ENCODE data around the gene KCNK7. TPM values are rescaled to one million over a fixed set of nuclear protein-coding genes. Genes with fewer than 3 reads are reported as not detected.

Gene KCNK7
- total RNA-seq, 1 donor from 2014 or later = not detected

- Histone ChIP-seq H3K4me1 (peaks cover 14 to 27% of the 10 kb centered on the region in 2 donors), H3K27ac (peak overlapping the region; percentile 42 to 69), H3K9me3 (no peaks in the 10 kb centered on the region), H3K27me3 (no peaks in the 10 kb centered on the region), H3K4me3 (no peak overlapping the region), H3K36me3 (peaks cover 74 to 81% of the 10 kb centered on the region in 2 donors)
- no peak for DNase-seq (ENCODE audit: low spot score in 2 of 2)
- no peak for TF ChIP-seq CTCF (IDR thresholded peaks at IDR 0.05)
- intact Hi-C loops (cut with DNase I) = no loop called here
Observed at GRCh38 chr11:65581928-65582327, 13.7 kb downstream of the KCNK7 start.

- TF ChIP-seq CTCF (IDR thresholded peaks at IDR 0.05) = no peak
- H3K27me3 ChIP-seq = no peaks in the 10 kb centered on the region
- peak overlapping the region; percentile 38 to 69 for H3K27ac ChIP-seq
- peaks cover 68 to 69% of the 10 kb centered on the region in 2 donors for H3K36me3 ChIP-seq
- no peaks in the 10 kb centered on the region for H3K9me3 ChIP-seq
- DNase-seq (ENCODE audit: low spot score in 2 of 2) = no peak
- no peak overlapping the region for H3K4me3 ChIP-seq
- intact Hi-C loops (cut with DNase I) = no loop called here
- peaks cover 7 to 15% of the 10 kb centered on the region in 2 donors for H3K4me1 ChIP-seq
Observed at GRCh38 chr11:65580756-65581155, 14.8 kb downstream of the KCNK7 start.

GRCh38 chr11:65580031-65580692 is 15.4 kb downstream of the KCNK7 start:
- intact Hi-C loops (cut with DNase I) = no loop called here
- Histone ChIP-seq H3K9me3 (no peaks in the 10 kb centered on the region), H3K4me1 (peaks cover 7 to 15% of the 10 kb centered on the region in 2 donors), H3K27ac (peak overlapping the region; percentile 38 to 69), H3K36me3 (peaks cover 62 to 64% of the 10 kb centered on the region in 2 donors), H3K27me3 (no peaks in the 10 kb centered on the region), H3K4me3 (no peak overlapping the region)
- TF ChIP-seq CTCF (IDR thresholded peaks at IDR 0.05) = no peak
- DNase-seq (ENCODE audit: low spot score in 2 of 2) = no peak

- intact Hi-C loops (cut with DNase I) = no loop called here
- DNase-seq (ENCODE audit: low spot score in 2 of 2) = no peak
- Histone ChIP-seq H3K36me3 (peaks cover 56 to 59% of the 10 kb centered on the region in 2 donors), H3K27me3 (no peaks in the 10 kb centered on the region), H3K4me1 (peaks cover 12 to 20% of the 10 kb centered on the region in 2 donors), H3K9me3 (no peaks in the 10 kb centered on the region), H3K4me3 (no peak overlapping the region), H3K27ac (peak overlapping the region; percentile 96 to 99)
- TF ChIP-seq CTCF (IDR thresholded peaks at IDR 0.05) = no peak
Observed at GRCh38 chr11:65579291-65579690, 16.3 kb downstream of the KCNK7 start.

GRCh38 chr11:65578667-65579066 is 16.9 kb downstream of the KCNK7 start:
- peak overlapping the region in 1 of 2 donors; percentile 98 for H3K4me3 ChIP-seq
- peaks cover 50 to 52% of the 10 kb centered on the region in 2 donors for H3K36me3 ChIP-seq
- intact Hi-C loops (cut with DNase I) = no loop called here
- DNase-seq (ENCODE audit: low spot score in 2 of 2) = no peak
- peak overlapping the region; percentile 96 to 99 for H3K27ac ChIP-seq
- TF ChIP-seq CTCF (IDR thresholded peaks at IDR 0.05) = no peak
- no peaks in the 10 kb centered on the region for H3K27me3 ChIP-seq
- no peaks in the 10 kb centered on the region for H3K9me3 ChIP-seq
- H3K4me1 ChIP-seq = peaks cover 12 to 22% of the 10 kb centered on the region in 2 donors
